Right cardiac atrium (tissue), 5 donors: Measurements from ENCODE around the gene PHF11. TPM values are rescaled to one million over a fixed set of nuclear protein-coding genes. Genes with fewer than 3 reads are reported as not detected.
A peak's percentile ranks its signal among the peaks of the same experiment; 100 is the strongest.
"Not testable (repeated sequence)": the region's sequence is repeated elsewhere in the genome, so short reads cannot be mapped to it uniquely, and the experiment has no call there.

Source experiments
- ATAC-seq, 2 donors: fragments of 200-7000 bp; cut with Tn5 transposase; one replicate each; pipeline versions ENCODE4 v1.8.0 to v1.9.1; 2020; ENCODE audit warnings: moderate library complexity in 2 of 2, mild to moderate bottlenecking in 1 of 2
- DNase-seq, 3 donors: peaks; one replicate each; pipeline ENCODE4 v3.0.0-alpha.2; 2020
- H3K27ac ChIP-seq: one replicate; pipeline ENCODE4 v1.5.1; 2013; ENCODE audit warnings: mild to moderate bottlenecking, low read length, control low read depth, moderate library complexity
- H3K27me3 ChIP-seq: one replicate; pipeline ENCODE4 v1.6.1; 2013; ENCODE audit not compliant: control insufficient read depth, insufficient read depth
- H3K4me1 ChIP-seq: one replicate; pipeline ENCODE4 v1.6.1; 2013; ENCODE audit warnings: low read length; ENCODE audit not compliant: control insufficient read depth, insufficient read depth
- H3K4me3 ChIP-seq: one replicate; pipeline ENCODE4 v1.5.1; 2013; ENCODE audit warnings: low read length, control low read depth
- H3K9me3 ChIP-seq: one replicate; pipeline ENCODE4 v1.6.1; 2013; ENCODE audit warnings: low read length; ENCODE audit not compliant: control insufficient read depth
- WGBS: extraction: QIAGEN DNeasy Blood & Tissue Kit; methylation state at CpG from one replicate; pipeline ENCODE4 v1.1.7; 2013; 5-methylcytosine and 5-hydroxymethylcytosine counted together
- intact Hi-C, 4 donors: fragments of 100-400 bp; cut with DNase I; formaldehyde crosslinking; loops; one replicate each; pipeline versions ENCODE4 v1.11.0 to v1.14.0; 2022 to 2023
- polyA plus RNA-seq: library from polyadenylated mRNA; stranded (reverse); fragments of 200-250 nt; gene quantifications from one replicate; pipeline ENCODE4 v1.2.3, GENCODE V29; 2013
- total RNA-seq, 4 donors: library from RNA; stranded (reverse); fragmentation: NEBNext Ultra II Directional; extraction: Animal tissue kit (Norgen Biotek cat#: 25700); gene quantifications; one replicate each; pipeline ENCODE4 v1.2.1, GENCODE V29; 2021
- donor health status: healthy with polysubstance abuse.
- donor health status: DM: no; HTN: yes; CAD: no.
- donor health status: DM: no; HTN: no; CAD: no.
- donor health status: DM: no; HTN: yes; CAD: no; lungs with severe emphysema.
- donor health status: DM: yes; HTN: yes; CAD: no.

The PHF11 gene
- total and polyA plus RNA-seq, 5 donors: 20.2 to 31.1 (median 23.8) TPM

GRCh38 chr13:49457221-49457620, 38.5 kb upstream of the PHF11 start:
- Histone ChIP-seq H3K27me3 (no peaks in the 10 kb centered on the region), H3K9me3 (no peaks in the 10 kb centered on the region), H3K27ac (no peak overlapping the region), H3K4me1 (no peaks in the 10 kb centered on the region), H3K4me3 (no peak overlapping the region)
- ATAC-seq (no peak), DNase-seq (peak in 2 of 3 donors; percentile 15 to 66)
- intact Hi-C loops: loop anchor here in 1 of 4 donors (10.0 kb wide), 1 partner anchor 128 kb away; the partner anchor contains the start of gene RCBTB1
- 82% methylated on average over 7 of the region's 7 CpGs for WGBS

DNA sequence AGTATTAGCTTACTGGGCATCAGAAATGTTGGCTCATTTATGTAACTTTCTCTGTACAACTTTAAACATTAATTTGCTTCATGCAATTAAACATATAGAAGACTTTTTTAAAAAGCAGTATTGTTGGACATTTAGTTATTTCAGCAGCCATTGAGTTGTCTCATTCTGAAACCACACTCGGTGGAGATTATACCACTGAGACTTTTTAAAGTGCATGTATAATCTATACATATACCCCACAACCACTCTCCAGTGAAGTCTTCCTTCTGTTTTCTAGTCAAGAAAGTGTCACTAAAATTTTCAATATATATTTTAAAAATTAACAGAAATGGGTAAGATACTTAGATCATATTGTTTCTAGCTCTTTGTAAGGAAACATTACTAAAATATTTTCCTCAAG, 36.2 kb upstream of the PHF11 start:
- intact Hi-C loops: loop anchor here in 1 of 4 donors (10.0 kb wide), 1 partner anchor 125 kb away; the partner anchor contains the start of gene RCBTB1
- Histone ChIP-seq H3K9me3 (no peaks in the 10 kb centered on the region), H3K27ac (no peak overlapping the region), H3K27me3 (no peaks in the 10 kb centered on the region), H3K4me3 (no peak overlapping the region), H3K4me1 (no peaks in the 10 kb centered on the region)
- WGBS: 99% methylated on average over 1 of the region's 1 CpG
- DNase-seq (no peak), ATAC-seq (no peak)

DNA sequence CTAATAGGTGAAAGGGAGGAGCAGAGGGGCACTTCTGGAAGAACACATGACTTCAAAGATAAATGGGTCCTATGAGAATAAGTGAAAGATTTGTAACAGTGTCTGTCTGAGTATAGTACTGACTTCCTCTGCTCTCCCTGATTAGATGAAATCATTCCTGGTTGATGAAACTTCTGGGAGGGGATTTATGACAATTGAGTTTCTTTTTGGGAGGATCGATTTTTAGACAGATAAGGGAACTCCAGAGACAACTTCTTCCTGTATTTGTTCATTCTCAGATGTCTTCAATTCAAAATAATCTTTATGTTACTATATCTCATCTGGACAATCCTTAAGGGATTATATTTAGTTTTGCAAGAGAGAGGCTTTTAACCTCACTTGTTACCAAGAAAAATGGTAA, 31.7 kb upstream of the PHF11 start:
- no peak overlapping the region for H3K4me3 ChIP-seq
- no peak overlapping the region for H3K27ac ChIP-seq
- ATAC-seq: no peak
- no peaks in the 10 kb centered on the region for H3K27me3 ChIP-seq
- H3K4me1 ChIP-seq: no peaks in the 10 kb centered on the region
- WGBS: 58% methylated on average over 1 of the region's 1 CpG
- intact Hi-C loops: no loop called here
- no peak for DNase-seq
- no peaks in the 10 kb centered on the region for H3K9me3 ChIP-seq

- WGBS: 83% methylated on average over 4 of the region's 4 CpGs
- intact Hi-C loops: no loop called here
- Histone ChIP-seq H3K27me3 (no peaks in the 10 kb centered on the region), H3K4me1 (no peaks in the 10 kb centered on the region), H3K27ac (peak overlapping the region; percentile 81), H3K4me3 (no peak overlapping the region), H3K9me3 (no peaks in the 10 kb centered on the region)
- DNase-seq (no peak), ATAC-seq (peak in 1 of 2 donors; percentile 74)
Measured at GRCh38 chr13:49464621-49465325, 31.0 kb upstream of the PHF11 start.

- Histone ChIP-seq H3K4me3 (no peak overlapping the region), H3K9me3 (no peaks in the 10 kb centered on the region), H3K27ac (no peak overlapping the region), H3K4me1 (no peaks in the 10 kb centered on the region), H3K27me3 (no peaks in the 10 kb centered on the region)
- 95% methylated on average over 5 of the region's 5 CpGs for WGBS
- ATAC-seq (no peak), DNase-seq (no peak)
- intact Hi-C loops: no loop called here
Measured at GRCh38 chr13:49466292-49466838, 29.4 kb upstream of the PHF11 start.

- ATAC-seq (no peak), DNase-seq (no peak)
- Histone ChIP-seq H3K4me3 (no peak overlapping the region), H3K27me3 (no peaks in the 10 kb centered on the region), H3K9me3 (no peaks in the 10 kb centered on the region), H3K4me1 (no peaks in the 10 kb centered on the region), H3K27ac (no peak overlapping the region)
- intact Hi-C loops: no loop called here
- WGBS: 42% methylated on average over 1 of the region's 1 CpG
Measured at GRCh38 chr13:49472186-49472585, 23.6 kb upstream of the PHF11 start.

DNA sequence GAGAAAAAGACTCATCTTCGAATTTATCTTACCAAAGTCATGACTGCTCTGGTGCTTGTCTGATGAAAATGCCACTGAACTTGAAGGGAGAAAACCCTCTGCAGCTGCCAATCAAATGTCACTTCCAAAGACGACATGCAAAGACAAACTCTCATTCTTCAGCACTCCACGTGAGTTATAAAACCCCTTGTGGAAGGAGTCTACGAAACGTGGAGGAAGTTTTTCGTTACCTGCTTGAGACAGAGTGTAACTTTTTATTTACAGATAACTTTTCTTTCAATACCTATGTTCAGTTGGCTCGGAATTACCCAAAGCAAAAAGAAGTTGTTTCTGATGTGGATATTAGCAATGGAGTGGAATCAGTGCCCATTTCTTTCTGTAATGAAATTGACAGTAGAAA, 19.2 kb upstream of the PHF11 start:
- H3K4me3 ChIP-seq: no peak overlapping the region
- intact Hi-C loops: no loop called here
- WGBS: 92% methylated on average over 7 of the region's 7 CpGs
- no peaks in the 10 kb centered on the region for H3K9me3 ChIP-seq
- H3K27me3 ChIP-seq: no peaks in the 10 kb centered on the region
- DNase-seq (no peak), ATAC-seq (no peak)
- H3K4me1 ChIP-seq: no peaks in the 10 kb centered on the region
- no peak overlapping the region for H3K27ac ChIP-seq

- H3K4me3 ChIP-seq: no peak overlapping the region
- H3K27me3 ChIP-seq: no peaks in the 10 kb centered on the region
- no peak for ATAC-seq
- no peak for DNase-seq
- 70% methylated on average over 5 of the region's 5 CpGs for WGBS
- intact Hi-C loops: no loop called here
- H3K9me3 ChIP-seq: no peaks in the 10 kb centered on the region
- no peak overlapping the region for H3K27ac ChIP-seq
- H3K4me1 ChIP-seq: no peaks in the 10 kb centered on the region
Measured at GRCh38 chr13:49481788-49482187, 14.0 kb upstream of the PHF11 start.

DNA sequence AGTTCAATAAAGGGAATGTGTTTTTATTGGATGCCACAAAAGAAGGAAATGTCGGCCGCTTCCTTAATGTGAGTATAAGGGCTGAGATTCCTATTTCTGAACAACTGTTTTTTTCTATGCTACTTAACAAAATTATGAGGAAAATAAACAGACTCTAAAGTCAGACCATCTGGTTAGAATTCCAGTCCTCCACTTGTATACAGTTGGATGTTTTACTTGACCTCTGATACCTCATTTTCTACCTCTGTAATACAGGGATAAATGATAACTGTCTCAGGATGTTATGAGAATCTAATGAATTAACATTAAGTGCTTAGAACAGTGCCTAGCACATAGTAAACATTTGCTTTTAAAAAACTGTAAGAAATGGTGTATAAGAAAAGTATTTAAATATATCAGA, 7.2 kb upstream of the PHF11 start:
- no peak overlapping the region for H3K27ac ChIP-seq
- H3K27me3 ChIP-seq: no peaks in the 10 kb centered on the region
- 85% methylated on average over 2 of the region's 2 CpGs for WGBS
- DNase-seq (no peak), ATAC-seq (no peak)
- H3K4me3 ChIP-seq: no peak overlapping the region
- H3K9me3 ChIP-seq: no peaks in the 10 kb centered on the region
- no peaks in the 10 kb centered on the region for H3K4me1 ChIP-seq
- intact Hi-C loops: no loop called here

GRCh38 chr13:49494645-49495044, 1.1 kb upstream of the PHF11 start:
- Histone ChIP-seq H3K27ac (no peak overlapping the region), H3K4me1 (no peaks in the 10 kb centered on the region), H3K4me3 (peak overlapping the region; percentile 84), H3K27me3 (no peaks in the 10 kb centered on the region), H3K9me3 (no peaks in the 10 kb centered on the region)
- WGBS: 35% methylated on average over 2 of the region's 2 CpGs
- no peak for ATAC-seq
- no peak for DNase-seq
- intact Hi-C loops: no loop called here

- H3K27me3 ChIP-seq, H3K4me3 ChIP-seq, DNase-seq, H3K9me3 ChIP-seq, intact Hi-C loops, H3K4me1 ChIP-seq, ATAC-seq, H3K27ac ChIP-seq: not testable (repeated sequence)
- WGBS: 77% methylated on average over 11 of the region's 11 CpGs
Measured at GRCh38 chr13:49496837-49497236, 1.1 kb downstream of the PHF11 start.
